Measurements from ENCODE around the gene VSIG1. TPM values are rescaled to one million over a fixed set of nuclear protein-coding genes. Genes with fewer than 3 reads are reported as not detected.

The VSIG1 gene
- total RNA-seq, 1 donor from 2014 or later: not detected

GRCh38 chrX:108114541-108114940 is 69.7 kb downstream of the VSIG1 start:
- TF ChIP-seq, protein P1, sequence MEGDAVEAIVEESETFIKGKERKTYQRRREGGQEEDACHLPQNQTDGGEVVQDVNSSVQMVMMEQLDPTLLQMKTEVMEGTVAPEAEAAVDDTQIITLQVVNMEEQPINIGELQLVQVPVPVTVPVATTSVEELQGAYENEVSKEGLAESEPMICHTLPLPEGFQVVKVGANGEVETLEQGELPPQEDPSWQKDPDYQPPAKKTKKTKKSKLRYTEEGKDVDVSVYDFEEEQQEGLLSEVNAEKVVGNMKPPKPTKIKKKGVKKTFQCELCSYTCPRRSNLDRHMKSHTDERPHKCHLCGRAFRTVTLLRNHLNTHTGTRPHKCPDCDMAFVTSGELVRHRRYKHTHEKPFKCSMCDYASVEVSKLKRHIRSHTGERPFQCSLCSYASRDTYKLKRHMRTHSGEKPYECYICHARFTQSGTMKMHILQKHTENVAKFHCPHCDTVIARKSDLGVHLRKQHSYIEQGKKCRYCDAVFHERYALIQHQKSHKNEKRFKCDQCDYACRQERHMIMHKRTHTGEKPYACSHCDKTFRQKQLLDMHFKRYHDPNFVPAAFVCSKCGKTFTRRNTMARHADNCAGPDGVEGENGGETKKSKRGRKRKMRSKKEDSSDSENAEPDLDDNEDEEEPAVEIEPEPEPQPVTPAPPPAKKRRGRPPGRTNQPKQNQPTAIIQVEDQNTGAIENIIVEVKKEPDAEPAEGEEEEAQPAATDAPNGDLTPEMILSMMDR (IDR thresholded peaks at IDR 0.05; ENCODE audit: partially characterized antibody, unreplicated experiment): no peak
- DNase-seq: no peak
- H3K27me3 Mint-ChIP-seq (ENCODE audit: unreplicated experiment): no peaks in the 10 kb centered on the region
- H3K9me3 Mint-ChIP-seq (ENCODE audit: unreplicated experiment): no peaks in the 10 kb centered on the region
- H3K27ac Mint-ChIP-seq (ENCODE audit: unreplicated experiment): no peak overlapping the region
- no peaks in the 10 kb centered on the region for H3K36me3 Mint-ChIP-seq (ENCODE audit: unreplicated experiment)
- H3K4me1 Mint-ChIP-seq (ENCODE audit: low read depth, unreplicated experiment): no peaks in the 10 kb centered on the region
- no peak overlapping the region for H3K4me3 Mint-ChIP-seq (ENCODE audit: unreplicated experiment)

GRCh38 chrX:108117988-108118387 is 73.1 kb downstream of the VSIG1 start:
- Mint-ChIP-seq H3K36me3 (ENCODE audit: unreplicated experiment) (no peaks in the 10 kb centered on the region), H3K4me1 (ENCODE audit: low read depth, unreplicated experiment) (no peaks in the 10 kb centered on the region), H3K27me3 (ENCODE audit: unreplicated experiment) (no peaks in the 10 kb centered on the region), H3K9me3 (ENCODE audit: unreplicated experiment) (no peaks in the 10 kb centered on the region), H3K27ac (ENCODE audit: unreplicated experiment) (no peak overlapping the region), H3K4me3 (ENCODE audit: unreplicated experiment) (no peak overlapping the region)
- TF ChIP-seq, protein P1 (IDR thresholded peaks at IDR 0.05; ENCODE audit: partially characterized antibody, unreplicated experiment): no peak
- no peak for DNase-seq

DNA sequence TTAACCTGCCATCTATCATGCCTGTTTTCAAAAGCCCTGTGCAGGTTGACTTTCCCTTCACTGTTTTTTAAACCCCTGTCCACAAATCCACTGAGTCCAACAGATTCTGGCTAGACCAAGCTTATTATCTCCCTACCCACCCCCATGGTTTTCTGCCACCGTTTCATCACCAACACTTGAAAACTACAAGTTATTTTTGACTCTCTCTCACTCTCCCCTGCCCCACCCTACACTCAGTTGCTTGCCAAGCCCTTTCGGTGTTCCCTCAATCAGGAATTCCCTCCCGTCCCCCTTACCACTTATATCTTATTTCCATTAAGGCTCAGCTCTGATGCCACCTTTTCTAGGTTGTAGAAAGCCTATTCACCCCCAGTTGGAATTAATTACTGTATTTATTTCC is 76.4 kb downstream of the VSIG1 start:
- H3K27ac Mint-ChIP-seq (ENCODE audit: unreplicated experiment): no peak overlapping the region
- H3K36me3 Mint-ChIP-seq (ENCODE audit: unreplicated experiment): no peaks in the 10 kb centered on the region
- TF ChIP-seq, protein P1 (IDR thresholded peaks at IDR 0.05; ENCODE audit: partially characterized antibody, unreplicated experiment): no peak
- H3K9me3 Mint-ChIP-seq (ENCODE audit: unreplicated experiment): no peaks in the 10 kb centered on the region
- no peak overlapping the region for H3K4me3 Mint-ChIP-seq (ENCODE audit: unreplicated experiment)
- no peak for DNase-seq
- H3K4me1 Mint-ChIP-seq (ENCODE audit: low read depth, unreplicated experiment): no peaks in the 10 kb centered on the region
- H3K27me3 Mint-ChIP-seq (ENCODE audit: unreplicated experiment): no peaks in the 10 kb centered on the region

GRCh38 chrX:108122748-108123147 is 77.9 kb downstream of the VSIG1 start:
- TF ChIP-seq, protein P1 (IDR thresholded peaks at IDR 0.05; ENCODE audit: partially characterized antibody, unreplicated experiment): no peak
- H3K27me3 Mint-ChIP-seq (ENCODE audit: unreplicated experiment): no peaks in the 10 kb centered on the region
- DNase-seq: no peak
- no peak overlapping the region for H3K4me3 Mint-ChIP-seq (ENCODE audit: unreplicated experiment)
- no peaks in the 10 kb centered on the region for H3K36me3 Mint-ChIP-seq (ENCODE audit: unreplicated experiment)
- H3K27ac Mint-ChIP-seq (ENCODE audit: unreplicated experiment): no peak overlapping the region
- no peaks in the 10 kb centered on the region for H3K9me3 Mint-ChIP-seq (ENCODE audit: unreplicated experiment)
- H3K4me1 Mint-ChIP-seq (ENCODE audit: low read depth, unreplicated experiment): no peaks in the 10 kb centered on the region

GRCh38 chrX:108123591-108124366 is 78.9 kb downstream of the VSIG1 start:
- H3K36me3 Mint-ChIP-seq (ENCODE audit: unreplicated experiment): no peaks in the 10 kb centered on the region
- H3K4me3 Mint-ChIP-seq (ENCODE audit: unreplicated experiment): no peak overlapping the region
- no peak overlapping the region for H3K27ac Mint-ChIP-seq (ENCODE audit: unreplicated experiment)
- no peaks in the 10 kb centered on the region for H3K9me3 Mint-ChIP-seq (ENCODE audit: unreplicated experiment)
- H3K4me1 Mint-ChIP-seq (ENCODE audit: low read depth, unreplicated experiment): no peaks in the 10 kb centered on the region
- TF ChIP-seq, protein P1 (IDR thresholded peaks at IDR 0.05; ENCODE audit: partially characterized antibody, unreplicated experiment): no peak
- DNase-seq: no peak
- H3K27me3 Mint-ChIP-seq (ENCODE audit: unreplicated experiment): no peaks in the 10 kb centered on the region
